OCI-LY3 (cell line): ENCODE measurements around the gene SCN1B.

Experiments used
- EZH2phosphoT487 ChIP-seq: fragments of 200-600 bp; shearing (Covaris generic); IDR thresholded peaks from 2 replicates; pipeline ENCODE4 v1.6.1; 2018; ENCODE audit warnings: antibody characterized with exemption, mixed run types, low read depth
- TF ChIP-seq, protein P1 (sequence below): fragments of 200-600, 300-600 bp; sonication (generic); IDR thresholded peaks from 2 replicates; pipeline ENCODE4 v1.5.1; 2014; ENCODE audit warnings: antibody characterized with exemption, low read length, low read depth

GRCh38 chr19:35086455-35086854 is 56.2 kb downstream of the SCN1B start:
- TF ChIP-seq, protein P1, sequence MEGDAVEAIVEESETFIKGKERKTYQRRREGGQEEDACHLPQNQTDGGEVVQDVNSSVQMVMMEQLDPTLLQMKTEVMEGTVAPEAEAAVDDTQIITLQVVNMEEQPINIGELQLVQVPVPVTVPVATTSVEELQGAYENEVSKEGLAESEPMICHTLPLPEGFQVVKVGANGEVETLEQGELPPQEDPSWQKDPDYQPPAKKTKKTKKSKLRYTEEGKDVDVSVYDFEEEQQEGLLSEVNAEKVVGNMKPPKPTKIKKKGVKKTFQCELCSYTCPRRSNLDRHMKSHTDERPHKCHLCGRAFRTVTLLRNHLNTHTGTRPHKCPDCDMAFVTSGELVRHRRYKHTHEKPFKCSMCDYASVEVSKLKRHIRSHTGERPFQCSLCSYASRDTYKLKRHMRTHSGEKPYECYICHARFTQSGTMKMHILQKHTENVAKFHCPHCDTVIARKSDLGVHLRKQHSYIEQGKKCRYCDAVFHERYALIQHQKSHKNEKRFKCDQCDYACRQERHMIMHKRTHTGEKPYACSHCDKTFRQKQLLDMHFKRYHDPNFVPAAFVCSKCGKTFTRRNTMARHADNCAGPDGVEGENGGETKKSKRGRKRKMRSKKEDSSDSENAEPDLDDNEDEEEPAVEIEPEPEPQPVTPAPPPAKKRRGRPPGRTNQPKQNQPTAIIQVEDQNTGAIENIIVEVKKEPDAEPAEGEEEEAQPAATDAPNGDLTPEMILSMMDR = no peak
- TF ChIP-seq EZH2phosphoT487 = no peak
